ENCODE data around the gene COX6A2. TPM values are rescaled to one million over a fixed set of nuclear protein-coding genes. Genes with fewer than 3 reads are reported as not detected.

The COX6A2 gene
- total RNA-seq, 1 donor from 2014 or later = not detected

GRCh38 chr16:31386157-31386984, 41.8 kb downstream of the COX6A2 start:
- H3K36me3 ChIP-seq = no peaks in the 10 kb centered on the region
- no peak overlapping the region for H3K4me3 ChIP-seq
- H3K27ac ChIP-seq = no peak overlapping the region
- no peaks in the 10 kb centered on the region for H3K4me1 ChIP-seq
- H3K9me3 ChIP-seq = no peaks in the 10 kb centered on the region
- TF ChIP-seq CTCF (IDR thresholded peaks at IDR 0.05) = no peak
- no peaks in the 10 kb centered on the region for H3K27me3 ChIP-seq
- DNase-seq (ENCODE audit: low spot score in 2 of 2) = no peak
- intact Hi-C loops (cut with DNase I) = no loop called here

GRCh38 chr16:31385680-31386079, 42.5 kb downstream of the COX6A2 start:
- no peak overlapping the region for H3K4me3 ChIP-seq
- no peak for DNase-seq (ENCODE audit: low spot score in 2 of 2)
- intact Hi-C loops (cut with DNase I) = no loop called here
- H3K27ac ChIP-seq = no peak overlapping the region
- no peaks in the 10 kb centered on the region for H3K36me3 ChIP-seq
- no peak for TF ChIP-seq CTCF (IDR thresholded peaks at IDR 0.05)
- no peaks in the 10 kb centered on the region for H3K4me1 ChIP-seq
- no peaks in the 10 kb centered on the region for H3K27me3 ChIP-seq
- H3K9me3 ChIP-seq = no peaks in the 10 kb centered on the region

- no peaks in the 10 kb centered on the region for H3K9me3 ChIP-seq
- H3K4me3 ChIP-seq = no peak overlapping the region
- DNase-seq (ENCODE audit: low spot score in 2 of 2) = peak in 1 of 2 donors; percentile 79
- H3K4me1 ChIP-seq = no peaks in the 10 kb centered on the region
- H3K36me3 ChIP-seq = no peaks in the 10 kb centered on the region
- TF ChIP-seq CTCF (IDR thresholded peaks at IDR 0.05) = peak in 2 of 3 experiments; percentile 5 to 30
- intact Hi-C loops (cut with DNase I) = no loop called here
- H3K27me3 ChIP-seq = no peaks in the 10 kb centered on the region
- no peak overlapping the region for H3K27ac ChIP-seq
Observed at GRCh38 chr16:31382485-31383161, 45.5 kb downstream of the COX6A2 start.

GRCh38 chr16:31380201-31380600, 48.0 kb downstream of the COX6A2 start:
- Histone ChIP-seq H3K4me1 (no peaks in the 10 kb centered on the region), H3K36me3 (no peaks in the 10 kb centered on the region), H3K9me3 (no peaks in the 10 kb centered on the region), H3K27me3 (no peaks in the 10 kb centered on the region), H3K4me3 (no peak overlapping the region), H3K27ac (no peak overlapping the region)
- intact Hi-C loops (cut with DNase I) = no loop called here
- TF ChIP-seq CTCF (IDR thresholded peaks at IDR 0.05) = no peak
- no peak for DNase-seq (ENCODE audit: low spot score in 2 of 2)

Other genes with a start within 250 kb of the COX6A2 start
- 166 TPM for gene FUS, start 248.2 kb downstream of the COX6A2 start, total RNA-seq
- 21.1 TPM for gene PYCARD, start 225.6 kb downstream of the COX6A2 start, total RNA-seq
- gene TRIM72, start 214.2 kb downstream of the COX6A2 start, total RNA-seq = not detected
- gene PYDC1, start 211.2 kb downstream of the COX6A2 start, total RNA-seq = not detected
- gene ITGAM, start 168.4 kb downstream of the COX6A2 start, total RNA-seq = 19.1 TPM
- gene ITGAX, start 73.2 kb downstream of the COX6A2 start, total RNA-seq = 3.6 TPM
- gene ITGAD, start 35.0 kb downstream of the COX6A2 start, total RNA-seq = not detected
- gene ZNF843, start 14.4 kb upstream of the COX6A2 start, total RNA-seq = 11.7 TPM
- 10.0 TPM for gene ARMC5, start 31.1 kb upstream of the COX6A2 start, total RNA-seq
- gene TGFB1I1, start 43.8 kb upstream of the COX6A2 start, total RNA-seq = 325 TPM
- 0.53 TPM for gene SLC5A2, start 54.8 kb upstream of the COX6A2 start, total RNA-seq
- 80.9 TPM for gene RUSF1, start 80.0 kb upstream of the COX6A2 start, total RNA-seq
- gene AHSP, start 99.5 kb upstream of the COX6A2 start, total RNA-seq = not detected